Activated CD4-positive, CD25-positive, alpha-beta regulatory T cell treated with anti-CD3 and anti-CD28 coated beads, Interleukin-2, amount 50 U/mL, for 16 hours (primary cell): Measurements from ENCODE around the gene CCDC146.
"Not testable (repeated sequence)": the region's sequence is repeated elsewhere in the genome, so short reads cannot be mapped to it uniquely, and the experiment has no call there.

Source experiments
- DNase-seq: peaks from one replicate; pipeline ENCODE4 v3.0.0-alpha.2; 2020; ENCODE audit warnings: low read depth, low spot score

The CCDC146 gene

GRCh38 chr7:77327932-77328628 is 205.7 kb downstream of the CCDC146 start:
- DNase-seq = no peak

- DNase-seq = no peak
Measured at GRCh38 chr7:77328669-77329068, 206.3 kb downstream of the CCDC146 start.

DNA sequence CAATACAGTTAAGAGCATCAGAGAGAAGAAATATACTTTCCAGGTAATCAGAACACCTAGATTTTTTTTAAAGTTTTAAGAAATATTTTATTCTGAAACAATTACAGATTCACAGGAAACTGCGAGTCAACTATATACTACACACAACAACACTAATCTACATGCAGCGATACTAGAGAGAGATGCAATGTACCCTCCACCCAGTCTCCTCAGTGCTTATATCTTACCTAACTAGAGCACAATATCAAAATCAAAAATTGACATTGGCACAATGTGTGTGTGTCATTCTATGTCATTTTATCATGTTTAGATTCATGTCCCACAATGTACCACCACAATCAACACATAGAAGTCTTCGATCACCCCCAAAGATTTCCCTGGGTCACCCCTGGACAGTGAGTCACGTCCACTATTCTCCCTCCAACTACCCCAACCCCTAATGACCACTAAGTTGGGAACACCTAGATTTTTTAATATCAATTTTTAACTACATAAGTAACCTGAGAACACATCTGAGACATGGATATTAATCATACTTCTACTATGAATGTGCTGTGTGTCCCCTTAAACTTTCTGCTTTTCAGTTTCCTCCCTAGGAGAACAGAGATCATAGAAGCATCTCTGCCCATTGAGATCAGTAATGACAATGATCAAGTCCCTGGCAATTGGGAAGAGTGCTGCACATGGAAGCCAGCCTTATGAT is 207.2 kb downstream of the CCDC146 start:
- no peak for DNase-seq

GRCh38 chr7:77330169-77330882 is 207.9 kb downstream of the CCDC146 start:
- no peak for DNase-seq

DNA sequence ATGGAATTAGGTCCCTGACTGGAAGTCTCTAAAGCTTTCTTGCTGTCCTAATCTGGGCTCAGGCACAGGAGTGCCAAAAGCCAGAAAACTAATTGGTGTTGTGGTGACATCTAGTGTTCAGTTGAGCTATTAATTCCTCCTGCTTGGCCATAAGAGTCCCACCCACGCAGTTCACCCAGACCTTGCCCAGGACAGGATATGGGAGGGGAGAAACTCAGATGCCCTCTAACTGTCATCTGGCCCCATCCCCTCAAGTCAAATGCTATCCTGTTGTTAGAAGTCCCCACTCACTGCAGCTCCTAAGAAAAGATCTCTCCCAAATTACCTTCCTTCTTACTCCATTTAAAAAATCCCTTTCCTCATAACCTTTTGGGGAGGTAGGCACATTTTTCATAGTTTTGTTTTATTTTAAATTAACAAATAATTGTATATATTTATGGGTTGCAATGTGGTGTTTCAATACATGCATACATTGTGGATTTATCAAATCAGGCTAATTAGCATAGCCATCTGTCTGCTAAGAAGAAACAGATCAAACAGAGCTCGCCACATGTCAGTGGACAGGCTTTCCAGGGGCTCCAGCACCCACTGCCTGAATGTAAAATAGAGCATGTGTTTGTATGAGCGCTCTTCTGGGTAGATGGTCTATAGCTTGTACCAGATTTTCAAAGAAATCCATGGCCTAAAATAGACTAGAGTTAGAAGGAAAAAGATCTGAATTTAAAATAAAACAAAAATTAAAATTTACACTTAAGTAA is 209.7 kb downstream of the CCDC146 start:
- DNase-seq = no peak

DNA sequence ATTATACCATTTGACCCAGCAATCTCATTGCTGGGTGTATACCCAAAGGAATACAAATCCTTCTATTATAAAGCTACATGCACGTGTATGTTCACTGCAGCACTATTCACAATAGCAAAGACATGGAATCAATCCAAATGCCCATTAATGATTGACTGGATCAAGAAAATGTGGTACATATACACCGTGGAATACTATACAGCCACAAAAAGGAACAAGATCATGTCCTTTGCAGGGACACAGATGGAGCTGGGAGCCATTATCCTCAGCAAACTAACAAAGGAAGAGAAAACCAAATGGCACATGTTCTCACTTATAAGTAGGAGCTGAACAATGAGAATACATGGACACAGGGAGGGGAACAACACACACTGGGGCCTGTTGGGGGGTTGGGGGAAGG is 211.6 kb downstream of the CCDC146 start:
- not testable (repeated sequence) for DNase-seq

- no peak for DNase-seq
Measured at GRCh38 chr7:77335581-77335980, 213.2 kb downstream of the CCDC146 start.

DNA sequence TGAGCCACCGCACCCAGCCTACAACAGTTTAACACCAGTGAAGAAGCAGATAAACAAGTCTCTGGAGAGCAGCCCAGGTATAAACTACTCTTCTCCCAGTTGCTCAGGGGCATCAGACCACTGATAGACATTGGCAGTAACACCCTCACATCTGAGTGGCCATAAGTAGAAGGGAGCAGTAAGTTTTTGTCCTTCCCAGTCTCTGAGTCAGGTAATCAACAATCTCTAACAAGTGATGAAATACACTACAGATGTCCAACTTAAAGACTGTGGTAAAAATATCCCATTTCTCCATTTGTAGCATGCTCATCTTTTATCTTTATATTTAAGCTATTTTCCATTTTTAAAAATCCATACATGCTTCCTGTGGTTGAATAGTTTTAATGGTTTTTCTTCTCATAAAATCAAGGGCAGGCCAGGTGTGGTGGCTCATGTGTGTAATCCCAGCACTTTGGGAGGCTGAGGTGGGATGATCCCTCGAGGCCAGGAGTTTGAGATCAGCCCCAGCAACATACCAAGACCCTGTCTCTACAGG is 215.1 kb downstream of the CCDC146 start:
- DNase-seq = no peak

DNA sequence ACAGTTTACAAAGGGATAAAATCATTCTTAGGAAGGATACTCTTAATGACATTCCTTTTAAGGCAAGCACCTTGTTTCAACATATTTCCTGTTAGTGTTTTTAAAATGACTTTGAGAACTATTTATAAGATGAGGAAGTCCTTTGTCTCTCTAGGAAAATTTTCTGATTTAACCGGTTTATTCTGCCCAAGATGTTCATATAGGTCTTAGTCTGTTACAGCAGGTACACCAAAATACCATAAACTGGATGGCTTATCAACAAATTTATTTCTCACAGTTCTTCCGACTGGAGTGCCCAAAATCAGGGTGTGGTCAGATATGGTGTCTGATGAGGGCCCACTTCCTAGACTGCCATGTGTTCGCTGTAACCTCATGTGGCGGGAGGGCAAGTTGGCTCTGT is 215.8 kb downstream of the CCDC146 start:
- no peak for DNase-seq

DNA sequence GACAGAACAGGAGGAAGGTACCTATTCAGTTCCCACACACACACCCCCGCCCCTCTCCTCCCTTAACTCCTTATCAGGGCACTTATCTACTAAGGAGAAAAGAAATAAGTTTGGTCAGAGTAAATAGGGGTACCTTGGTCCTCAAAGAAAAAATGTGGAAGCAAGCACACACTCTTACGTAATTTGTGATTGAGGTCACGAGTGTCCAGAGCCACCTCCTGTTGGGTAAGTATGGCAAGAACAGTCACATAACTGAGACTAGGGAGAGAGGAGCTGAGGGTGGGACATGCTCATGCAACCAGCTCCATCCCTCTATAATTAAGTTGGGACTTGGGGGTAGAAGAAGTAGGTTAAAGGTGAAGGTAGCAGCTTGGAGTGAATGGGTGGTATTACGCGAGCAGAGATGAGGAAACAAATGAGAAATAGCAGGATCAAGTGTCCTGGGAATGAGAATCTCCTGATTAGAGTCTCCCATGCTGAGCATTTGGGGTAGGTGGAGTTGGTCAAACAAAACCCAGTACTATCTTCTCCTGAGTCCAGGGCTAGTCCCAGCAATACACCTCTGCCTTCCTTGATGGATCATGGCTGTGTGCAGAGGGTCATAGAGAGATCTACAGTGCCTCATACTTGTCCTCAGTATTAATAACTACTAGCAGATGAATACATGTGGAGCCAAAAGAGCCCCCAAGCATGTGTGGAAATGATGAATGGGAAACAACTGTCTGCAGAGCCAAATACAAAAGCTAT is 216.6 kb downstream of the CCDC146 start:
- DNase-seq = no peak

- no peak for DNase-seq
Measured at GRCh38 chr7:77339726-77340125, 217.3 kb downstream of the CCDC146 start.
